ENCODE measurements around the gene SLCO3A1.
A peak's percentile ranks its signal among the peaks of the same experiment; 100 is the strongest.

SLCO3A1 gene

DNA sequence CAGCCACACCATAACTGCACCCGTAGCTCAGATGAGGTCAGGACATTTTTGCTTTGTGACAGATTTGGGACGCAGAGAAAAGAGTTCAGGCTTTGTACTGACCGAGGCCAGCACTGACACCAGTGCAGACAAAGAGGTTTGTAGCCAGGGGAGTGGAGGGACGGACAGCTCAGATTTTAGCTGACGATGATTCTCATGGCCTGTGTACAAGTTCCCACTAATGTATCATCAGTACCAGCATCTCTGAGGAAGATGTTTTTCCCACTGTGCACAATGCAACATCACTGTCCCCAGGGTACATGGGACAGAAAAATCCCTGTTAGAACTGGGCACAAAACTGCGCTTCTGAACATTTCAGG lies 112.7 kb downstream of the SLCO3A1 start:
- DNase-seq (ENCODE audit: low spot score): peak; percentile 17

GRCh38 chr15:91967935-91968606 lies 114.6 kb downstream of the SLCO3A1 start:
- peak; percentile 21 for DNase-seq (ENCODE audit: low spot score)

- DNase-seq (ENCODE audit: low spot score): no peak
These were observed 115.1 kb downstream of the SLCO3A1 start for GRCh38 chr15:91968610-91969009.

- DNase-seq (ENCODE audit: low spot score): peak; percentile 63
These were observed 116.6 kb downstream of the SLCO3A1 start for GRCh38 chr15:91970142-91970541.

DNA sequence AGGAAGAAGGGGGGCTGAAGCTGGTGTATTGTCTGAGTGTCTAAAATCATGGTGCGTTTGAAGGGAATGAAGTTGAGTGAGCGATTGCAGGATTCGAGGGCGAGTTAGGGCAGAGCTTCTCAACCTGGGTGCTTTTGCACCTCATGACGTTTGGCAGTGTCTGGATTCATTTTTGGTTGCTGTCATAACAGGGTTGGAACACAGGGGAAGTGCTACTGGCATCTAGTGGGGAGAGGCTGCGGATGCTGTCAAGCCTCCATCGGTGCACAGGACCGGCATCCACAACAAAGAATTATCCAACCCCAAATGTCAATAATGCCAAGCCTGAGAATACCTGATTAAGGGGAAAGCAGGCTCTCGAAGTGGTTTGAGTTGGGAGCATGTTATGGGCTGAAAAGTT lies 120.0 kb downstream of the SLCO3A1 start:
- DNase-seq (ENCODE audit: low spot score): no peak

GRCh38 chr15:91974321-91974720 lies 120.8 kb downstream of the SLCO3A1 start:
- no peak for DNase-seq (ENCODE audit: low spot score)

DNA sequence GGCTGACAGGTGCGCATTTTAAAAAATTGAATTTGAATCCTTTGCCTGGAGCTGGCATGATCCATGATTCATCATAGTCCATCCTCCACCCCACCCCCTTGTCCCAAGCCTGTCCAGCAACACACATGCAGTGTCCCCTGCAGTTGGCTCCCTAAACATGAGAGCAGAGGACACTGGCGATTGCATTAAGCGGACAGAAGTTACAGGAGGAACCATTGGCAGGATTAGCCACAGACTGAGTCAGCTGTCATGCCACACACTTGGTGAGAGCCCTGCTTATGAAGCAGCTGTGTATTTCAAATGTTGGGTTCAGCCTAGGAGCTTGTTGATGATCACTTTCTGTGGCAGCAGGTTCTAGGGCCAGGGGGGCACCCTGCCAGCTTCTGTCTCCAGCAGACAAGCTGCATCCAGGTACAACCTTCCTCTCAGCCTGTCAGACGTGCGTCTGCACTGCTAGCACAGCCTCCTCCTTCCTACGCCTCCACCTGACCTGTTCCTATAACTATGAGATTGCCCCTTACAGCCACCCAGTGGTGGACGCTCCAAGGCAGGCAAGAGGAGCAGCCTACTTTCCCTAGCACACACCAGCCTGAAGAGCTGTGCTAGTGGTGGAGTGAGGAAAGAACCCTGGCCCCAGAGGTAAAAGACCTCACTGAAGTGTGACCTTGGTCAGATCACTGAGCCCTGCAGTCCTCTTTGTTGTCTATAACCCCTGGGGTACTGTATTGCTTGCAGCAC lies 121.9 kb downstream of the SLCO3A1 start:
- DNase-seq (ENCODE audit: low spot score): no peak

- no peak for DNase-seq (ENCODE audit: low spot score)
These were observed 123.5 kb downstream of the SLCO3A1 start for GRCh38 chr15:91976966-91977365.

- no peak for DNase-seq (ENCODE audit: low spot score)
These were observed 127.2 kb downstream of the SLCO3A1 start for GRCh38 chr15:91980502-91981267.

- DNase-seq (ENCODE audit: low spot score): no peak
These were observed 128.6 kb downstream of the SLCO3A1 start for GRCh38 chr15:91981821-91982800.

DNA sequence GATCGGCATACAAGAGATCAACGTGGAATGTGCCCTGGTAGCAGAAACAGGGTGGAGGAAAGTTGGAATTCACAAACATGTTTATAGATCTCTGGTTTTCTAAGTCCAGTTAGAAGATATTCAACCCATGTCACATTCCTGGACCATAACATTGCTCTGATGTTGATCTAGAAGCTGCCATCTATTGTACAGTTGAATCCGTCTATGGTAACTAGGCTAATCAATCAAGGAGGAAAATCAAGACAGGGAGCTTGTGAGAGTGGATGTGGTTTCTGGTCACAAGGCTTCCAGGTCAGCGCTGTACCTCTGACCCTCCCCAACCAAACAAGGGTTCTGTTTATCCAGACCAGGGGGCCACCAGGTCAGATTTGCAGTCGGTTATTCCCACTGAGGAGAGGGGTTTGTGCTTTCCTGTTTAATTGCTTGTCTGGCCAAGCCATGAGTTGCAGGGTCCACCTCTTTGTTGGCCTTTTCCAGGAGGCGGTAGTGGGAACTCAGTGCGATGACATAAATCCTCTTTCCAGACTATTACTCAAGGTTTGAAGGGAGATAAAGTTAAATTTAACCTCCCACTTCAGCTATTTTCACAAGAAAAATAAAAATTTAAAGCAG lies 130.3 kb downstream of the SLCO3A1 start:
- DNase-seq (ENCODE audit: low spot score): no peak

- DNase-seq (ENCODE audit: low spot score): no peak
These were observed 131.8 kb downstream of the SLCO3A1 start for GRCh38 chr15:91985297-91985696.

GRCh38 chr15:91988071-91988470 lies 134.6 kb downstream of the SLCO3A1 start:
- DNase-seq (ENCODE audit: low spot score): no peak

DNA sequence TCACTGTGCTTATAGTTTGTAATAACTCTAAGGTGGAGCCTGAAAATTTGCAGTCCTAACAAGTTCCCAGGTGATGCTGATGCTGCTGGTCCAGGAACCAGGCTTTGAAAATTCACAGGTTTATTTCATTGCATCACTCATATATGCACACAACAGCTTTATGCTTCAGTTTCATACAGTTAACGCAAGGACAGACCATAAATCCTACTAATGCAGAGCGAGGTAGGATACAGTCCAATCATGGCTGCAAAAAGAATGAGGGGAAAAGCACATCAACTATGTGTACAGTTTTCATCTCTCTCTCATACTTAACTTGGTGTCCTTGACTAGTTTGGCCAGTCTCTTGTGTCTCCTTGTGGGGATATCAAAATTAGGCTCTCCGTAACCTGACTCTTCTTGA lies 135.1 kb downstream of the SLCO3A1 start:
- no peak for DNase-seq (ENCODE audit: low spot score)

DNA sequence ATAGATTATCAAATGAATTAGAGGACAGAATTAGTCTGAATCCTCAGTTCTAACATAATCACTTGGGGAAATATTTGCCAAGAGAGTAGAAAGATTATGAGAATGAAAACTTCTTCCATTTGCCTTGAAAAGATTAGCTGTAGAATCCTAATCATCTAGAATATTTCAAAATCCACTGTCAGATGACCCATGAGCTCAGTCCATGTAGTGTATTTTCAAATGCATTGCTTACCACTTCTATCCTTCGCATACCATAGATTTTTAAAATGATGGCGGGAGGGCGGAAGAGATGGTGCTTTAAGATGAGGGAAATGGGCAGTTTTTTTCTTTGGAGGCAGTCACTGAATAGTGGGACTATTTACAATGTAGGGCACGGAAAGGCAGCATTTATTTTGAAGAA lies 136.3 kb downstream of the SLCO3A1 start:
- DNase-seq (ENCODE audit: low spot score): no peak

GRCh38 chr15:91992945-91993344 lies 139.4 kb downstream of the SLCO3A1 start:
- DNase-seq (ENCODE audit: low spot score): no peak

GRCh38 chr15:91995146-91995545 lies 141.6 kb downstream of the SLCO3A1 start:
- no peak for DNase-seq (ENCODE audit: low spot score)

DNA sequence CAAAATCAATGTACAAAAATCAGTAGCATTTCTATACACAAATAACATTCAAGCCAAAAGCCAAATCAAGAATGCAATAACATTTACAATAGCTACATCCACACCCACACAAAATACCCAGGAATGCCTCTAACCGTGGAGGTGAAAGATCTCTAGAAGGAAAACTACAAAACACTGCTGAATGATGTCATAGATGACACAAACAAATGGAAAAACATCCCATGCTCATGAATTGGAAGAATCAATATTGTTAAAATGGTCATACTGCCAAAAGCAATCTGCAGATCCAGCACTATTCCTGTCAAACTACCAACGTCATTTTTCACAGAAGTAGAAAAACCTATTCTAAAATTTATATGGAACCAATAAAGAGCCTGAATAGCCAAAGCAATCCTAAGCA lies 143.7 kb downstream of the SLCO3A1 start:
- no peak for DNase-seq (ENCODE audit: low spot score)

DNA sequence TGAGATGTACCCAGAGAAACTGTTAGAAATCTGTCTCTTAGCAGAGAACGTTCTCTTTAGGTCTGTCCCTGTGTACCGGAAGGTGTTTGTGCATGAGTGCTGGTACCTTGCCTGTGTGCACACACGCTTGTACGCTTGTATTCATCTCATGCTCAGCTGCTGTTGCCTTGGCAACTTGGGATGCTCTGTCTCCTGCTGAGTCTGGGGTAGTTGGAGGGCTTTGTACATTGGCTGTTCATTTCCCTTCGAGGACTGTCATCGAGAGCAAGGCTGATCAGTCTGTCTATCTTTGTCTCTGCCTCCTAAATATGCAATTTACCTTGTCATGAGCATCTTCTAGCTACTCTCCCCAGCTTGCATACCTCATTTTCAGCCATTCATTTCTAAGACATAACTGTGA lies 147.2 kb downstream of the SLCO3A1 start:
- DNase-seq (ENCODE audit: low spot score): no peak

DNA sequence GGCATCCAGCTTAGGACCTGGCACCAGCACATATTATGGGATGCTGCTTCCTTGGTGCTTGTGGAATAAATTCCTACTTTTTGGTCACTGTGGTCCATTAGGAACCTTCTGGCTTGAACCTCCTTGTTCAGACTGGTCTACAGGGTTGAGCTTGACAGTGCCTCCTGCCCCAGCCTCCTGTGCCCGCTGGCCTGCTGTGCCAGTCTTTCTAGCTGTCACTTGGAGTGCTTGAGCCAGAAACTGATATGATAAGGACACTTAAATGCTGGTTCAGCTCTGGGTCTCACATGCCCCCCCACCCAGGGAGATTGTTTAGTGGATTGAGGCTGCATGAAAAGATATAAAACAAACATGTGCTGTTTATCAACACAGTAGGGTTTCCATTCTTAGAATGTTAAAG lies 147.8 kb downstream of the SLCO3A1 start:
- no peak for DNase-seq (ENCODE audit: low spot score)

DNA sequence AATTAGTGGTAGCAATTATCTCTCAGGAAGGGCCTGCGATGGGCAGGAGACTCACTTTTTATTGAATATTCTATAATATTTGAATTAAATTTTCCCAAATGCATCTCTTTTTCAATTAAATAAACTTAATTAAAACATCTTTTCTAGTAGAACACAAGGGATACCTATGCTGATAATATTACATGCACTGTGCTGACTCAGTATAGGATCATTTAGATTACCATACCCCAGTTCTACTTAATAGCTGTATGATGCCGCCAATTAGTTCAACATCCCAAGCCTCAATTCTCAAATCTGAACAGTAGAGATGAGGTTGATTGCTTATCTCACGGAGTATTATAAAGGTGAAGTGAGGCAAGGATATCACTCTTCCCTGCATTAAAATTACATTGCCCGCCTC lies 149.2 kb downstream of the SLCO3A1 start:
- DNase-seq (ENCODE audit: low spot score): no peak

All from AG08396 (cell line).